GM23338 (cell line): ENCODE data around the gene MKLN1. TPM values are rescaled to one million over a fixed set of nuclear protein-coding genes. Genes with fewer than 3 reads are reported as not detected.

ENCODE experiments used
- ATAC-seq: fragments of 200-7000 bp; cut with Tn5 transposase; 3 replicates; pipeline ENCODE4 v1.9.1; 2020
- DNase-seq: peaks from one replicate; pipeline ENCODE4 v3.0.0-alpha.2; 2015; ENCODE audit warnings: low spot score
- H2AFZ ChIP-seq: fragments of 200-600 bp; sonication (generic); 2 replicates; pipeline ENCODE4 v1.8.0; 2016; ENCODE audit warnings: antibody characterized with exemption, mild to moderate bottlenecking, moderate library complexity
- H3F3A ChIP-seq: fragments of 200-600 bp; sonication (generic); replicated peaks from 2 replicates; pipeline ENCODE4 v1.8.0; 2017; ENCODE audit warnings: antibody characterized with exemption, mixed run types, low read depth
- H3K27ac ChIP-seq: fragments of 200-600 bp; sonication (generic); 2 replicates; pipeline ENCODE4 v1.6.1; 2016; ENCODE audit warnings: low read depth
- H3K27me3 ChIP-seq: fragments of 200-600 bp; sonication (generic); 2 replicates; pipeline ENCODE4 v1.8.0; 2016; ENCODE audit warnings: mild to moderate bottlenecking, mixed run types, moderate library complexity; ENCODE audit not compliant: insufficient read depth
- H3K36me3 ChIP-seq: fragments of 200-600 bp; sonication (generic); 2 replicates; pipeline ENCODE4 v1.8.0; 2016; ENCODE audit warnings: mild to moderate bottlenecking; ENCODE audit not compliant: insufficient read depth
- H3K4me1 ChIP-seq: fragments of 200-600 bp; sonication (generic); 2 replicates; pipeline ENCODE4 v1.8.0; 2016; ENCODE audit warnings: mild to moderate bottlenecking, moderate library complexity; ENCODE audit not compliant: insufficient read depth
- H3K4me2 ChIP-seq: fragments of 200-600 bp; sonication (generic); 2 replicates; pipeline ENCODE4 v1.7.1; 2017; ENCODE audit warnings: mixed run types
- H3K4me3 ChIP-seq: fragments of 200-600 bp; sonication (generic); 2 replicates; pipeline ENCODE4 v1.6.1; 2016; ENCODE audit warnings: mixed run types
- H3K79me2 ChIP-seq: fragments of 200-600 bp; sonication (generic); replicated peaks from 2 replicates; pipeline ENCODE4 v1.8.0; 2017; ENCODE audit warnings: mild to moderate bottlenecking; ENCODE audit not compliant: insufficient read depth
- H3K9me2 ChIP-seq: fragments of 200-600 bp; sonication (generic); 2 replicates; pipeline ENCODE4 v1.8.0; 2017; ENCODE audit not compliant: insufficient read depth
- H4K20me1 ChIP-seq: fragments of 200-600 bp; sonication (generic); replicated peaks from 2 replicates; pipeline ENCODE4 v1.8.0; 2017; ENCODE audit warnings: mild to moderate bottlenecking; ENCODE audit not compliant: insufficient read depth
- H3K27ac Mint-ChIP-seq: 2 replicates; pipeline ENCODE4 v1.8.0; 2020; ENCODE audit warnings: inconsistent platforms, mild to moderate bottlenecking, moderate library complexity, mixed read lengths
- H3K27me3 Mint-ChIP-seq: 3 replicates; pipeline ENCODE4 v1.8.0; 2022; ENCODE audit warnings: low read depth, mild to moderate bottlenecking, moderate library complexity, mixed read lengths, inconsistent platforms; ENCODE audit not compliant: insufficient read depth, poor library complexity
- H3K36me3 Mint-ChIP-seq: 3 replicates; pipeline ENCODE4 v1.8.0; 2021; ENCODE audit warnings: low read depth, mild to moderate bottlenecking, inconsistent platforms, moderate library complexity, mixed read lengths
- H3K4me1 Mint-ChIP-seq: 3 replicates; pipeline ENCODE4 v1.8.0; 2020; ENCODE audit warnings: mild to moderate bottlenecking, inconsistent platforms, mixed read lengths
- H3K4me3 Mint-ChIP-seq: 3 replicates; pipeline ENCODE4 v1.8.0; 2021; ENCODE audit warnings: moderate library complexity, mild to moderate bottlenecking, inconsistent platforms, mixed read lengths
- H3K9me3 Mint-ChIP-seq: 3 replicates; pipeline ENCODE4 v1.8.0; 2020; ENCODE audit warnings: moderate library complexity, mild to moderate bottlenecking, inconsistent platforms, mixed read lengths
- CREB1 ChIP-seq: fragments of 250-450 bp; sonication (Bioruptor Pico); IDR thresholded peaks from 2 replicates; pipeline ENCODE4 v1.5.0; 2020; ENCODE audit warnings: low read depth, mild to moderate bottlenecking, moderate library complexity
- EZH2 ChIP-seq: fragments of 200-600 bp; sonication (generic); IDR thresholded peaks from one replicate; pipeline ENCODE4 v1.8.0; 2017; ENCODE audit warnings: antibody characterized with exemption, mild to moderate bottlenecking, low read depth; ENCODE audit not compliant: unreplicated experiment
- EZH2phosphoT487 ChIP-seq: fragments of 200-600 bp; sonication (generic); IDR thresholded peaks from one replicate; pipeline ENCODE4 v1.8.1; 2018; ENCODE audit warnings: antibody characterized with exemption; ENCODE audit not compliant: unreplicated experiment
- JUNB ChIP-seq: IDR thresholded peaks from one replicate; pipeline ENCODE4 v1.6.1; 2016; ENCODE audit warnings: antibody characterized with exemption; ENCODE audit not compliant: unreplicated experiment
- NANOG ChIP-seq: IDR thresholded peaks from 2 replicates; pipeline ENCODE4 v1.6.1; 2016; ENCODE audit warnings: antibody characterized with exemption, borderline replicate concordance
- STAT1 ChIP-seq: IDR thresholded peaks from one replicate; pipeline ENCODE4 v1.6.1; 2016; ENCODE audit warnings: antibody characterized with exemption; ENCODE audit not compliant: unreplicated experiment
- ZNF331 ChIP-seq: fragments of 250-450 bp; sonication (Bioruptor Pico); IDR thresholded peaks from 2 replicates; pipeline ENCODE4 v1.5.0; 2020; ENCODE audit warnings: low read depth, mild to moderate bottlenecking, moderate library complexity
- polyA plus RNA-seq: library from polyadenylated mRNA; unstranded; fragments of >200 nt; fragmentation: Nextera tagmentation; extraction: Ambion mirVana; gene quantifications from 2 replicates; pipeline ENCODE4 v1.2.1, GENCODE V29; 2016
- total RNA-seq: library from RNA; depleted of rRNA; stranded (reverse); fragments of >200 nt; shearing (Covaris generic); gene quantifications from 2 replicates; pipeline ENCODE4 v1.2.3, GENCODE V29; 2014
- TF ChIP-seq, protein P1 (sequence below): IDR thresholded peaks from 2 replicates; pipeline ENCODE4 v1.6.1; 2016; ENCODE audit warnings: antibody characterized with exemption
- TF ChIP-seq, protein P2 (sequence below), 2 experiments: fragments of 200-600 bp in 1 of 2; sonication (generic) in 1 of 2; conservative IDR thresholded peaks; 2 replicates each; pipeline versions ENCODE4 v1.5.1 to v1.6.1; 2016 to 2017; ENCODE audit warnings: antibody characterized with exemption in 2 of 2, low read depth in 2 of 2, mild to moderate bottlenecking in 2 of 2, moderate library complexity in 1 of 2

MKLN1 gene
- total and polyA plus RNA-seq, 2 experiments from 2014 or later = 25.3 to 46.5 TPM

DNA sequence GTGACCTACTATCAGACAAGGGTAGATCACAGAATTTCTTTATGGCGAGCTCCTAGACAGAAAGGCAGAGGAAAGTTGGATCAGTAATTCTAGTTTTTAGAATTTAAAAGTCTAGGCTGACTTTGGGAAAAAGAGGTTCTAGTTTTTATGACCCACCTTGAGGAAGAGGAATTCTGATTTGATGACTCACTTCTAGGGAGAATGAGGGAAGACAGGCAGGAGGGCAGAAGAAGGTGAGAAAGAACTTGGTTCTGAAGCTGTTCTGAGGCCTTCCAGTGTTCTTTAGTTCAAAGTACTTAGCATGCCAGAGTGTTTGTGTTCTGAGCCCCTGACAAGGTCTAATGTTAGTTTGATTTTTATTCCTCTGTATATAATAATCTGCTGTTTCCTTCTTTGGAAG lies 131.6 kb downstream of the MKLN1 start:
- H3K36me3 Mint-ChIP-seq = peaks cover 21% of the 10 kb centered on the region; the same call in 2 of the 3 replicates
- ATAC-seq (no peak; the same call in 2 of the 3 replicates), DNase-seq (no peak)
- peaks cover 3% of the 10 kb centered on the region; the same call in 2 of the 3 replicates for H3K4me1 Mint-ChIP-seq
- TF ChIP-seq, protein P1, sequence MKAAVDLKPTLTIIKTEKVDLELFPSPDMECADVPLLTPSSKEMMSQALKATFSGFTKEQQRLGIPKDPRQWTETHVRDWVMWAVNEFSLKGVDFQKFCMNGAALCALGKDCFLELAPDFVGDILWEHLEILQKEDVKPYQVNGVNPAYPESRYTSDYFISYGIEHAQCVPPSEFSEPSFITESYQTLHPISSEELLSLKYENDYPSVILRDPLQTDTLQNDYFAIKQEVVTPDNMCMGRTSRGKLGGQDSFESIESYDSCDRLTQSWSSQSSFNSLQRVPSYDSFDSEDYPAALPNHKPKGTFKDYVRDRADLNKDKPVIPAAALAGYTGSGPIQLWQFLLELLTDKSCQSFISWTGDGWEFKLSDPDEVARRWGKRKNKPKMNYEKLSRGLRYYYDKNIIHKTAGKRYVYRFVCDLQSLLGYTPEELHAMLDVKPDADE = no peak
- TF ChIP-seq NANOG = no peak
- TF ChIP-seq, protein P2, sequence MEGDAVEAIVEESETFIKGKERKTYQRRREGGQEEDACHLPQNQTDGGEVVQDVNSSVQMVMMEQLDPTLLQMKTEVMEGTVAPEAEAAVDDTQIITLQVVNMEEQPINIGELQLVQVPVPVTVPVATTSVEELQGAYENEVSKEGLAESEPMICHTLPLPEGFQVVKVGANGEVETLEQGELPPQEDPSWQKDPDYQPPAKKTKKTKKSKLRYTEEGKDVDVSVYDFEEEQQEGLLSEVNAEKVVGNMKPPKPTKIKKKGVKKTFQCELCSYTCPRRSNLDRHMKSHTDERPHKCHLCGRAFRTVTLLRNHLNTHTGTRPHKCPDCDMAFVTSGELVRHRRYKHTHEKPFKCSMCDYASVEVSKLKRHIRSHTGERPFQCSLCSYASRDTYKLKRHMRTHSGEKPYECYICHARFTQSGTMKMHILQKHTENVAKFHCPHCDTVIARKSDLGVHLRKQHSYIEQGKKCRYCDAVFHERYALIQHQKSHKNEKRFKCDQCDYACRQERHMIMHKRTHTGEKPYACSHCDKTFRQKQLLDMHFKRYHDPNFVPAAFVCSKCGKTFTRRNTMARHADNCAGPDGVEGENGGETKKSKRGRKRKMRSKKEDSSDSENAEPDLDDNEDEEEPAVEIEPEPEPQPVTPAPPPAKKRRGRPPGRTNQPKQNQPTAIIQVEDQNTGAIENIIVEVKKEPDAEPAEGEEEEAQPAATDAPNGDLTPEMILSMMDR (conservative IDR thresholded peaks at IDR 0.05; ENCODE audit: low read depth in 2 of 2) = no peak
- TF ChIP-seq ZNF331 (CRISPR knock-in tag) = no peak
- no peak for TF ChIP-seq STAT1
- TF ChIP-seq EZH2phosphoT487 = no peak
- no peak for TF ChIP-seq JUNB
- no peak overlapping the region for H3K27ac ChIP-seq
- H3K4me2 ChIP-seq = no peak overlapping the region
- H3K36me3 ChIP-seq = no peaks in the 10 kb centered on the region; the same call in 1 of the 2 replicates
- no peaks in the 10 kb centered on the region for H3K27me3 ChIP-seq
- no peak overlapping the region for H3K4me3 Mint-ChIP-seq
- H3K4me1 ChIP-seq = no peaks in the 10 kb centered on the region
- no peaks in the 10 kb centered on the region for H3K79me2 ChIP-seq
- H3K27me3 Mint-ChIP-seq = no peaks in the 10 kb centered on the region
- H4K20me1 ChIP-seq = no peaks in the 10 kb centered on the region
- no peak overlapping the region for H2AFZ ChIP-seq
- no peak overlapping the region for H3K4me3 ChIP-seq
- peak overlapping the region; percentile 73 for H3K27ac Mint-ChIP-seq
- no peaks in the 10 kb centered on the region for H3F3A ChIP-seq
- no peaks in the 10 kb centered on the region for H3K9me3 Mint-ChIP-seq
- no peaks in the 10 kb centered on the region for H3K9me2 ChIP-seq

DNA sequence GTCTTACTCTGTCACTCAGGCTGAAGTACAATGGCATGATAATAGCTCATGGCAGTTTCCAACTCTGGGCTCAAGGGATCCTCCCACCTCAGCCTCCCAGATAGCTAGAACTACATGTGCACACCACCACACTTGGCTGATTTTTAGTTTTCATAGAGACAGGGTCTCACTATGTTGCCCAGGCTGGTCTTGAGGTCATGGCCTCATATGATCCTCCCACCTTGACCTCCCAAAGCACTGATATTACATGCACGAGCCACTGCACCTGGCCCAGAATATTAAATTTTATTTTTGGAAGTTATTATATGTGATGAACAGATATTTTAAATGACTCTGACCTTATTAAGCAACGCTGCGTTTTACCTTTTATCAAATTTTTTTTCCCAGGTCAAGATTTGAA lies 134.4 kb downstream of the MKLN1 start:
- Histone ChIP-seq H3K4me1 (no peaks in the 10 kb centered on the region), H3K79me2 (no peaks in the 10 kb centered on the region), H4K20me1 (no peaks in the 10 kb centered on the region), H3K4me3 (no peak overlapping the region), H3K9me2 (no peaks in the 10 kb centered on the region), H3K27ac (no peak overlapping the region), H3K36me3 (peaks cover 6% of the 10 kb centered on the region; the same call in 1 of the 2 replicates), H2AFZ (no peak overlapping the region), H3F3A (no peaks in the 10 kb centered on the region), H3K27me3 (no peaks in the 10 kb centered on the region), H3K4me2 (no peak overlapping the region)
- no peaks in the 10 kb centered on the region for H3K9me3 Mint-ChIP-seq
- no peak overlapping the region for H3K27ac Mint-ChIP-seq
- ATAC-seq (no peak), DNase-seq (no peak)
- no peaks in the 10 kb centered on the region for H3K4me1 Mint-ChIP-seq
- peaks cover 30% of the 10 kb centered on the region; the same call in 2 of the 3 replicates for H3K36me3 Mint-ChIP-seq
- no peak overlapping the region for H3K4me3 Mint-ChIP-seq
- H3K27me3 Mint-ChIP-seq = no peaks in the 10 kb centered on the region
- TF ChIP-seq EZH2 = no peak
- TF ChIP-seq, protein P1 = no peak
- no peak for TF ChIP-seq CREB1
- TF ChIP-seq, protein P2 (conservative IDR thresholded peaks at IDR 0.05; ENCODE audit: low read depth in 2 of 2) = no peak
- no peak for TF ChIP-seq STAT1
